Measurements from ENCODE around the gene PPP1R3E. TPM values are rescaled to one million over a fixed set of nuclear protein-coding genes. Genes with fewer than 3 reads are reported as not detected.

Gene PPP1R3E
- total and polyA plus RNA-seq, 7 donors = 2.5 to 12.9 (median 7.9) TPM

DNA sequence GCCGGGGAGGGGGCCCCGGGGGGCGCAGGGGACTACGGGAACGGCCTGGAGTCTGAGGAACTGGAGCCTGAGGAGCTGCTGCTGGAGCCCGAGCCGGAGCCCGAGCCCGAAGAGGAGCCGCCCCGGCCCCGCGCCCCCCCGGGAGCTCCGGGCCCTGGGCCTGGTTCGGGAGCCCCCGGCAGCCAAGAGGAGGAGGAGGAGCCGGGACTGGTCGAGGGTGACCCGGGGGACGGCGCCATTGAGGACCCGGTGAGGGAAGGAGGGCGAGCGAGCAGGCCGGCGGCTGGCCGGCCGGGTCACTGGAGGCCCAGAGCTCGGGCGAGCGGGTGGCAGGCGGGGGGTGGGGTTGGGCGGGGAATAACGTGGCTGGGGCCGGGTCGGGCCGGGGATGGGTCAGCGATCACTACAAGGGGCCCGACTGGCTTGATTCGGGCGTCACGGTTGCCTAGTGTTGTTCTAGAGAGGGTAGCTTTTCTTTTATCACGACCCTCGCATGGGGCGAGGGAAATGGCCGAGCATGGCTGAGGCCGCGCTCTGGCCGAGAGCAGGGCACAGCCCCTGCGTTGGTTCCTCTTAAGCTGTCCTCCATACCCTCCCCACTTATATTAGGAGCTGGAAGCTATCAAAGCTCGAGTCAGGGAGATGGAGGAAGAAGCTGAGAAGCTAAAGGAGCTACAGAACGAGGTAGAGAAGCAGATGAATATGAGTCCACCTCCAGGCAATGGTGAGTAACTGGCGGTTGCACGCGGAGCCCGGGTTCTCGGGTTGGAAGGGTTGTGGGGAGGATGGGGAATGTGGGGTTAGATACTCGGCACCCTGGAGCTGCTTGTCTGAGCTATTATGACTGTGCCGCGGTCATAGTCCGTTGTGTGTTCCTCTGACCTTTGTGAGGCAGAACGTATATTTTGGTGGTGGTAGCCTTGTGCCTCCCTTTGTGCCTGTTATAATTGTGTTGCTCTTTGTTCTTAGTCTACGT is 19.2 kb upstream of the PPP1R3E start:
- DNase-seq = peak; percentile 81
- no peaks in the 10 kb centered on the region for H3K27me3 ChIP-seq
- WGBS, 2 donors = 0% methylated on average over 64 of the region's 64 CpGs
- peaks cover 17 to 32% (median 19%) of the 10 kb centered on the region in 4 donors for H3K36me3 ChIP-seq
- peaks cover 0 to 29% (median 21%) of the 10 kb centered on the region in 4 donors for H3K4me1 ChIP-seq
- intact Hi-C loops (cut with DNase I) = loop anchor here (2.0 to 10.0 kb wide), 2 partner anchors 15 to 233 kb away; partner anchors contain the start of genes BCL2L2, THTPA and ZFHX2
- TF ChIP-seq POLR2A (IDR thresholded peaks at IDR 0.05) (no peak), CTCF (IDR thresholded peaks at IDR 0.05) (no peak), POLR2AphosphoS5 (IDR thresholded peaks at IDR 0.05) (peak in 1 of 4 donors; percentile 2)
- H3K9me3 ChIP-seq = no peaks in the 10 kb centered on the region
- peak overlapping the region; percentile 97 to 99 (median 98) for H3K27ac ChIP-seq
- H3K4me3 ChIP-seq = peak overlapping the region; percentile 95 to 99 (median 98)

DNA sequence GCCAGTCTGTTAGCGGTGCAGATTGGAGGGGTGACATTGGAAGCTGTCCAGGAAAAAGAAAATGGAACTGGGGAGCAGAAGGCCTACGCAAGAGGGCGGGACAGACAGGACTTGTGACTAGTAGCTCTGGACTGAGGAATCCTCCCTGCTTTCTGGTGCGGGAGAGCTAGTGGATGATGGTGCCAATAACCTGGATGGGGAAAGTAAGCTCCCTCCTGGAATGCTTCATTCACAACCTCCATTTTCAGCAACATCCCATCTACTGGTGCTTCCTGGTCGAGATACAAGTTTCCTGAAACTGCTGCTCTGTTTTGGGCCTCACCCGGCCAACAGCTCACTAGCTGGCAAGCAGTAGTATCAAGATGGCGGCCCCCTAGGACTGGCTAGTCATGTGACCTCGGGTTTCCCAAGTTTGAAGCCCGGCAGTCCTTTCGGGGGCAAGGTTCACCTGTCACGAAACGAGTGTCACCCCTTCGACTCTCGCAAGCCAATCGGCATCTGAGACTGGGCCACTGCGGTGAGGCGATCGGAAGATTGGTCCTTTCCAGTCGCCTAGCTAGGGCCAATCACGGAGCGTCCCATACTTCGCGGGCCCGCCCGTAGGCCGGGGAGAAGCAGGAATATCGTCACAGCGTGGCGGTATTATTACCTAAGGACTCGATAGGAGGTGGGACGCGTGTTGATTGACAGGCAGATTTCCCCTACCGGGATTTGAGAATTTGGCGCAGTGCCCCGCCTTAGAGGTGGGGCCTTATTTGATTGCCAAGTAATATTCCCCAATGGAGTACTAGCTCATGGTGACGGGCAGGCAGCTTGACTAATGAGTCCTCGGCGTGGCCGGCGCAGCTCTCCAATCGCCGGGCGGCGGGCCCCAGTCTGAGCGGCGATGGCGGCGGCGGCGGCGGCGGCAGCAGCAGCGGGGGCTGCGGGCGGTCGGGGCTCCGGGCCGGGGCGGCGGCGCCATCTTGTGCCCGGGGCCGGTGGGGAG is 18.2 kb upstream of the PPP1R3E start, which contains the start of gene PABPN1:
Gene PABPN1 (plus strand): TSS at position 874 of the 988 bp plus-strand sequence. CDS start 13 bp downstream, at position 887.
- no peak for TF ChIP-seq CTCF (IDR thresholded peaks at IDR 0.05)
- TF ChIP-seq POLR2AphosphoS5 (IDR thresholded peaks at IDR 0.05) = peak; percentile 64 to 84 (median 78)
- peak in 1 of 2 donors; percentile 6 for TF ChIP-seq POLR2A (IDR thresholded peaks at IDR 0.05)
- peak in 1 of 4 donors; percentile 24 for TF ChIP-seq EP300 (IDR thresholded peaks at IDR 0.05)
- H3K27ac ChIP-seq = peak within 1 kb of the TSS; percentile 97 to 99 (median 98)
- intact Hi-C loops (cut with DNase I) = loop anchor here (2.0 to 10.0 kb wide), 2 partner anchors 14 to 234 kb away; partner anchors contain the start of genes BCL2L2, THTPA and ZFHX2
- WGBS, 2 donors = 4 to 6% methylated on average over 63 of the region's 63 CpGs
- H3K36me3 ChIP-seq = peaks cover 17 to 32% (median 19%) of the 10 kb centered on the region in 4 donors
- H3K4me3 ChIP-seq = peak within 1 kb of the TSS; percentile 95 to 99 (median 98)
- DNase-seq = peak; percentile 100
- H3K9me3 ChIP-seq = no peaks in the 10 kb centered on the region
- no peaks in the 10 kb centered on the region for H3K27me3 ChIP-seq
- H3K4me1 ChIP-seq = peaks cover 0 to 29% (median 21%) of the 10 kb centered on the region in 4 donors

DNA sequence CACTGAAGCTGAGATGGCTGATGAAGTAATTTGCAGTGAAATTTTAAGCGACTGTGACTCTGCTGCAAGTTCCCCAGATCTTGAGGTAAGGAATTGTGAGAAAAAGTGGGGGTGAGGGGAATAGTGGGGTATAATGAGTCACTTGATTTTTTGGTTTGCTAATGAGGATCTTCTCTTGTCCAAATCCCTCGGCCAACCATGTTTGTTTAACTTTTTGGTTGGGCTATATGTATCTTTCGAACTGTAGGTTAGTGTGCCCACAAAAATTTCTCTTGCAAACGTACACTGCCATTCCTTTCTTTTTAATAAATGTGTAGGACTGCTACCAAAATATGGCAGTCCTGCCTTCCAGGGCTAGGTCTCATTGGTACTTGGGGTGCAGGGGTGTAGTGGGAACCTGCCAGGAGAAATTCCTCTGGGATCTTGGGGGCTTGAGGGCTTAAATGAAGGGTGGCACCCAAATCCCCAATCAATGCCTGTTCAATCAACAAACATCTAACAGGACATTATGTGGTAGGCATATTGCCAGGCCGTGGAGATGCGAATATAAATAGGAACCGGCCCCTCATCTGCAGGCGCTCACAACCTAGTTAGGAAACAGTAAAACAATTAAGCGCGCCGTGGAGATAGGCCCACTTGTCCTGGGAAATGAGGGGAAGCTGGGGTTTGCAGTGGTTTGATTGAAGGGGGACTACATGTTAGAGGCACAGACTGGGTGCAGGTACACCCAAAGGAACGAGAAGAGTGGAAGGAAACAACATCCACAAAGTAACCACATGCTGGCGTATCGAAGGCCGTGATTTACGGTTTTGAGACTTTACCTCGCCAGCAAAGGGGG is 17.3 kb upstream of the PPP1R3E start:
- Histone ChIP-seq H3K4me3 (peak overlapping the region; percentile 39 to 98 (median 46)), H3K9me3 (no peaks in the 10 kb centered on the region), H3K27me3 (no peaks in the 10 kb centered on the region), H3K4me1 (peaks cover 0 to 29% (median 21%) of the 10 kb centered on the region in 4 donors), H3K36me3 (peaks cover 13 to 24% (median 15%) of the 10 kb centered on the region in 4 donors), H3K27ac (peak overlapping the region; percentile 91 to 99 (median 96))
- intact Hi-C loops (cut with DNase I) = loop anchor here (2.0 to 10.0 kb wide), 2 partner anchors 13 to 235 kb away; partner anchors contain the start of genes BCL2L2, THTPA and ZFHX2
- peak; percentile 74 for DNase-seq
- TF ChIP-seq EP300 (IDR thresholded peaks at IDR 0.05) (no peak), POLR2A (IDR thresholded peaks at IDR 0.05) (no peak), CTCF (IDR thresholded peaks at IDR 0.05) (no peak), POLR2AphosphoS5 (IDR thresholded peaks at IDR 0.05) (no peak)
- WGBS, 2 donors = 81 to 93% methylated on average over 17 of the region's 17 CpGs
